K562 (cell line): Measurements from ENCODE around the gene AKAP12. TPM values are rescaled to one million over a fixed set of nuclear protein-coding genes. Genes with fewer than 3 reads are reported as not detected.
A peak's percentile ranks its signal among the peaks of the same experiment; 100 is the strongest.

Experiments used
- ARID4B ChIP-seq: sonication (generic); formaldehyde crosslinking; IDR thresholded peaks from 2 replicates; pipeline ENCODE4 v1.8.0; 2022; ENCODE audit warnings: mild to moderate bottlenecking, missing genetic modification reagents
- BRCA1 ChIP-seq, 2 experiments: fragments of 450-650 bp in 1 of 2; sonication (generic) in 1 of 2; formaldehyde crosslinking in 1 of 2; IDR thresholded peaks; 2 replicates each; pipeline versions ENCODE4 v1.5.0 to v1.6.1; 2017 to 2020; ENCODE audit warnings: mild to moderate bottlenecking in 1 of 2, missing genetic modification reagents in 1 of 2
- CBFA2T2 ChIP-seq: fragments of 450-650 bp; conservative IDR thresholded peaks from 2 replicates; pipeline ENCODE4 v1.6.1; 2017; ENCODE audit warnings: mild to moderate bottlenecking
- ERF ChIP-seq: fragments of 450-650 bp; formaldehyde crosslinking; IDR thresholded peaks from 2 replicates; pipeline ENCODE4 v1.4.0; 2020; ENCODE audit warnings: mild to moderate bottlenecking, mixed read lengths
- FOS ChIP-seq: IDR thresholded peaks from 3 replicates; pipeline ENCODE4 v1.6.1; 2011; ENCODE audit not compliant: insufficient read length; ENCODE audit errors: extremely low read depth
- JUNB ChIP-seq: fragments of 450-650 bp; formaldehyde crosslinking; conservative IDR thresholded peaks from 2 replicates; pipeline ENCODE4 v1.4.0; 2020; ENCODE audit warnings: mild to moderate bottlenecking
- MED1 ChIP-seq: sonication (generic); formaldehyde crosslinking; IDR thresholded peaks from 2 replicates; pipeline ENCODE4 v1.8.1; 2023; ENCODE audit warnings: missing genetic modification reagents, borderline replicate concordance
- RFX1 ChIP-seq: fragments of 450-650 bp; IDR thresholded peaks from 2 replicates; pipeline ENCODE4 v1.6.1; 2016; ENCODE audit warnings: mild to moderate bottlenecking, moderate library complexity
- SPI1 ChIP-seq: IDR thresholded peaks from 2 replicates; pipeline ENCODE4 v1.6.1; 2011; ENCODE audit warnings: low read depth, low read length, control low read depth, borderline replicate concordance
- TRIM28 ChIP-seq: fragments of 450-650 bp; IDR thresholded peaks from 2 replicates; pipeline ENCODE4 v1.6.1; 2017
- XRCC5 ChIP-seq: fragments of 200-400 bp; formaldehyde crosslinking; IDR thresholded peaks from 2 replicates; pipeline ENCODE4 v1.6.1; 2017; ENCODE audit warnings: low read depth, mild to moderate bottlenecking, low read length
- ZBTB26 ChIP-seq: fragments of 450-650 bp; formaldehyde crosslinking; IDR thresholded peaks from 2 replicates; pipeline ENCODE4 v1.4.0; 2022; ENCODE audit warnings: missing genetic modification characterization
- ZNF174 ChIP-seq: fragments of 250-450 bp; sonication (Bioruptor Pico); IDR thresholded peaks from 2 replicates; pipeline ENCODE4 v1.4.0; 2020; ENCODE audit warnings: mild to moderate bottlenecking
- ZNF696 ChIP-seq: fragments of 250-450 bp; sonication (Bioruptor Pico); conservative IDR thresholded peaks from 2 replicates; pipeline ENCODE4 v1.4.0; 2020; ENCODE audit warnings: mild to moderate bottlenecking, moderate library complexity
- polyA plus RNA-seq, 8 experiments: library from polyadenylated mRNA; depleted of rRNA in 4 of 8; stranded (reverse) in 5 of 8; unstranded in 3 of 8; fragments of >200 nt; fragmentation: Nextera tagmentation in 2 of 8; fragmentation: Illumina TruSeq in 1 of 8; extraction: Ambion mirVana in 2 of 8; extraction: Trizol in 1 of 8; gene quantifications; 2 replicates each; pipeline versions ENCODE4 v1.2.1 to v1.2.3, GENCODE V29; 2011 to 2014; ENCODE audit warnings: inconsistent platforms in 1 of 8, missing spikeins in 1 of 8
- total RNA-seq, 7 experiments: library from RNA; depleted of rRNA in 6 of 7; stranded (reverse); fragments of >200 nt in 6 of 7; fragmentation: Illumina TruSeq in 2 of 7; extraction: Trizol in 2 of 7; gene quantifications; 2 replicates each; pipeline versions ENCODE4 v1.2.1 to v1.2.3, GENCODE V29; 2011 to 2021; ENCODE audit warnings: low replicate concordance in 1 of 7
- TF ChIP-seq, protein P1 (sequence below), 3 experiments: fragments of 200-800 bp in 1 of 3; sonication (Bioruptor generic) in 1 of 3; sonication (generic) in 1 of 3; formaldehyde crosslinking in 1 of 3; IDR thresholded peaks; 2 replicates each; pipeline versions ENCODE4 v1.6.1 to v1.8.0; 2016 to 2022; ENCODE audit warnings: mild to moderate bottlenecking in 2 of 3, missing compliant biosample characterization in 2 of 3, missing genetic modification characterization in 2 of 3, missing genetic modification reagents in 1 of 3
- TF ChIP-seq, protein P2 (sequence below): sonication (generic); formaldehyde crosslinking; IDR thresholded peaks from 2 replicates; pipeline ENCODE4 v1.8.0; 2023; ENCODE audit warnings: mild to moderate bottlenecking, missing genetic modification reagents

The AKAP12 gene
- total and polyA plus RNA-seq, 9 of the 15 experiments (the other 6 are each of a cell fraction or from before 2014, with no cell fraction given), result 0.08 to 2.0 (median 0.62) TPM

DNA sequence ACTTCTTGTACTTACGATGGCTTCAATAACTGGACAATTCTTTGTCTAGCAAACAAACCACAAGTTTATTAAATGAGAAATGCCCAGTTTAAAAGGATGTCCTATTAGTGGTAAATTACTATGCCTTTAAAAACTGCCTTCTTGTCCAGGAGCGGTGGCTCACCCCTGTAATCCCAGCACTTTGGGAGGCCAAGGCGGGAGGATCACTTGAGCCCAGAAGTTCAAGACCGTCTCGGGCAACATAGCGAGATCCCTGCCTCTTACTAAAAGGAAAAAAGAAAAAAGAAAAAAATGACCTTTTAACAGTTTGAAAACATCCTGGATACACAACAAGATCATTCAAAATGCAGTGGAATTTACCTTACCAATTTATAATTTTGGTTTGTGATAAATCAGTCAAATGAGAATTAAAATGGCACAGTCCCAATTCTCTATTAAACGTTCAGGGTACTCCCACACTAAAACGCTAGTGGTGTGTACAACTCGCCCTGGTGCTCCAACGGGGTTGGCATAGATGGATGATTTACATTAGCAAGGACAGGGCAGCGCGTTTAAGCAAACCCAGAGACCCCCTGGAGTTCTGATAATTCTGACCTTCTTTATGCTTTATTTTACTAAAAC lies 149.3 kb downstream of the AKAP12 start (continued):
- TF ChIP-seq MED1 (CRISPR knock-in tag) (no peak), BRCA1 (IDR thresholded peaks at IDR 0.05) (no peak), BRCA1 (CRISPR knock-in tag; IDR thresholded peaks at IDR 0.05) (no peak), JUNB (CRISPR knock-in tag) (no peak), ARID4B (no peak), CBFA2T2 (no peak), TRIM28 (no peak), FOS (no peak), ZBTB26 (CRISPR knock-in tag) (no peak), RFX1 (no peak), ZNF174 (CRISPR knock-in tag) (no peak), ERF (CRISPR knock-in tag) (no peak), XRCC5 (no peak), ZNF696 (CRISPR knock-in tag) (no peak), SPI1 (no peak)
- TF ChIP-seq, protein P1, sequence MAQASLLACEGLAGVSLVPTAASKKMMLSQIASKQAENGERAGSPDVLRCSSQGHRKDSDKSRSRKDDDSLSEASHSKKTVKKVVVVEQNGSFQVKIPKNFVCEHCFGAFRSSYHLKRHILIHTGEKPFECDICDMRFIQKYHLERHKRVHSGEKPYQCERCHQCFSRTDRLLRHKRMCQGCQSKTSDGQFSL (CRISPR knock-in tag; IDR thresholded peaks at IDR 0.05), result no peak
- TF ChIP-seq, protein P1 (tag; IDR thresholded peaks at IDR 0.05), result 0 out of 4 replicates have a peak, but pooled peaks of 1 of the 2 experiments have one; percentile 18
- TF ChIP-seq, protein P2, sequence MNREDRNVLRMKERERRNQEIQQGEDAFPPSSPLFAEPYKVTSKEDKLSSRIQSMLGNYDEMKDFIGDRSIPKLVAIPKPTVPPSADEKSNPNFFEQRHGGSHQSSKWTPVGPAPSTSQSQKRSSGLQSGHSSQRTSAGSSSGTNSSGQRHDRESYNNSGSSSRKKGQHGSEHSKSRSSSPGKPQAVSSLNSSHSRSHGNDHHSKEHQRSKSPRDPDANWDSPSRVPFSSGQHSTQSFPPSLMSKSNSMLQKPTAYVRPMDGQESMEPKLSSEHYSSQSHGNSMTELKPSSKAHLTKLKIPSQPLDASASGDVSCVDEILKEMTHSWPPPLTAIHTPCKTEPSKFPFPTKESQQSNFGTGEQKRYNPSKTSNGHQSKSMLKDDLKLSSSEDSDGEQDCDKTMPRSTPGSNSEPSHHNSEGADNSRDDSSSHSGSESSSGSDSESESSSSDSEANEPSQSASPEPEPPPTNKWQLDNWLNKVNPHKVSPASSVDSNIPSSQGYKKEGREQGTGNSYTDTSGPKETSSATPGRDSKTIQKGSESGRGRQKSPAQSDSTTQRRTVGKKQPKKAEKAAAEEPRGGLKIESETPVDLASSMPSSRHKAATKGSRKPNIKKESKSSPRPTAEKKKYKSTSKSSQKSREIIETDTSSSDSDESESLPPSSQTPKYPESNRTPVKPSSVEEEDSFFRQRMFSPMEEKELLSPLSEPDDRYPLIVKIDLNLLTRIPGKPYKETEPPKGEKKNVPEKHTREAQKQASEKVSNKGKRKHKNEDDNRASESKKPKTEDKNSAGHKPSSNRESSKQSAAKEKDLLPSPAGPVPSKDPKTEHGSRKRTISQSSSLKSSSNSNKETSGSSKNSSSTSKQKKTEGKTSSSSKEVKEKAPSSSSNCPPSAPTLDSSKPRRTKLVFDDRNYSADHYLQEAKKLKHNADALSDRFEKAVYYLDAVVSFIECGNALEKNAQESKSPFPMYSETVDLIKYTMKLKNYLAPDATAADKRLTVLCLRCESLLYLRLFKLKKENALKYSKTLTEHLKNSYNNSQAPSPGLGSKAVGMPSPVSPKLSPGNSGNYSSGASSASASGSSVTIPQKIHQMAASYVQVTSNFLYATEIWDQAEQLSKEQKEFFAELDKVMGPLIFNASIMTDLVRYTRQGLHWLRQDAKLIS (CRISPR knock-in tag), result no peak
